IPS-15b (cell line): Measurements from ENCODE around the gene NREP.

Experiments used
- H3K27me3 ChIP-seq: one replicate; pipeline ENCODE4 v1.6.1; 2013; ENCODE audit warnings: low read length; ENCODE audit not compliant: control insufficient read depth, insufficient read depth
- H3K36me3 ChIP-seq: one replicate; pipeline ENCODE4 v1.6.1; 2013; ENCODE audit warnings: low read length; ENCODE audit not compliant: control insufficient read depth, insufficient read depth
- H3K4me1 ChIP-seq: one replicate; pipeline ENCODE4 v1.6.1; 2013; ENCODE audit warnings: mild to moderate bottlenecking, low read length; ENCODE audit not compliant: control insufficient read depth, insufficient read depth
- H3K4me3 ChIP-seq: one replicate; pipeline ENCODE4 v1.5.1; 2013; ENCODE audit warnings: low read depth, low read length
- H3K9ac ChIP-seq: one replicate; pipeline ENCODE4 v1.6.1; 2013; ENCODE audit warnings: low read depth, mild to moderate bottlenecking, low read length
- H3K9me3 ChIP-seq: one replicate; pipeline ENCODE4 v1.6.1; 2013; ENCODE audit warnings: mild to moderate bottlenecking, low read length; ENCODE audit not compliant: control insufficient read depth, insufficient read depth

Gene NREP

DNA sequence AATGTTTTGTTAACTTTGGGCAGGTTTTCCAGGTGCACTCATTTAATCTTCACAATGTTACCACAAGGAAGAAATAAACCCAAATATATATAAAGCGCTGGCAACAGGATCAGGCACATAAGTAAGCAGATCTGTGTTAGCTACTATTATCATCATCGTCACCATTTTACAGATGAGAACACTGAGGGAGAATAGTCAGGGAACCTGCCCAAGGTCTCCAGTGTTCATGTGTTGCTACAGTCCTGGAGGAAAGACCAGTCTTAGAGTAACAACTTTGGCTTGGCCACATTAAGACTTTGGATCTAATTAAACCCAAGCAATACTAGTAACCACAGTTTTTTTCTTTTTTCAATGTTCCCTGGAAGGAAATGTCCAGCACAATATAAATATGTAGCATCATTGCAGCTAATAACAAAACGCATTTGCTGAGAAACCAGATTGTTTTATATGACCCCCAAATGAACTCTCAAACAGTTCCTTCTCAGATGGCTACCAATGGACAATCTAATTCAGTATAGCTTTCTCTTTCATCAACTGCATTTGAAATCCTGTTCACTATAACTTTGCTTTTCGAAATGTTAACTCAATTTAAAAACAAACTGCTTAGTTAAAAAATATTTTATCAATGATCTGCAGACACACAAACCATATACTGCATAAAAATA, 11.8 kb downstream of the NREP start:
- Histone ChIP-seq H3K36me3 (no peaks in the 10 kb centered on the region), H3K9me3 (no peaks in the 10 kb centered on the region), H3K4me1 (peaks cover 9% of the 10 kb centered on the region), H3K4me3 (no peak overlapping the region), H3K27me3 (no peaks in the 10 kb centered on the region), H3K9ac (no peak overlapping the region)

DNA sequence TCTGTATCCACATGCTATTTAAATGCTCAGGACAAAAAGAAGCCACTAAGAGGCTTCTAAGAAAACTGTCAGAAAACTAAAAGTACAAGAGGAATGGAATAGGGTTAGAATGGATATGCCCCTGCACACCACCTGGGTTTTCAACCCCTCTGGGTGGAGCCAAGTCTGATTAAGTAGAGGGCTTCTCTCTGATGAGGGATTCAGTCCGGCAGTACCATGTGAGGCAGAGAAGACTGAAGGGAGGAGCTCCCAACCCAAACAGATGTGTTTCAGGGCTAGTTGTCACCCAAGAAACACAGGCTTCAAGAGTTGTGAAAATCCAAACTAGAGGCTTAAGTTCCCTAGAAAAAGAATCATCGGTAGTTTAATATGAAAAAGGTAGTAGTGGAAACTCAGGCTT, 12.5 kb downstream of the NREP start:
- Histone ChIP-seq H3K9ac (no peak overlapping the region), H3K36me3 (no peaks in the 10 kb centered on the region), H3K27me3 (no peaks in the 10 kb centered on the region), H3K9me3 (no peaks in the 10 kb centered on the region), H3K4me1 (peaks cover 9% of the 10 kb centered on the region), H3K4me3 (no peak overlapping the region)

DNA sequence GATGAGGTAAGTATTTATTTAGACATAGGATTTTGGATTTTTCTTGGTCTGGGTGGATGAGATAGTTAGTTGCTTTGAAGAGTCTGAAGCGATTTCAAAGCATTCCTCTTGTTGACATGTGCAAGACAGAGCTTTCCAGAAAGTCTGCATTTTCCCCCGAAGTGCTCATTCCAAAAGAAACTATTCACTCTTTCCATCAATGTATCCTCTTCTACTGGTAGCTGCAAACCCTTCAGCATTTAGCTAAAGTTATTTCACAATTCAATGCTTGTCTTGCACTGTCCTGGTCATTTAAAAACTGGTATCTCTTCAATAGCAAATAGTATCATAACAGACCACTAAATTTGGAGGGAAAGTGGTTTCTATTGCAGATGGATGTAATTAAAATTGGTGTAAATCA, 13.0 kb downstream of the NREP start:
- H3K4me1 ChIP-seq: peaks cover 9% of the 10 kb centered on the region
- H3K4me3 ChIP-seq: no peak overlapping the region
- H3K27me3 ChIP-seq: no peaks in the 10 kb centered on the region
- no peaks in the 10 kb centered on the region for H3K9me3 ChIP-seq
- no peaks in the 10 kb centered on the region for H3K36me3 ChIP-seq
- no peak overlapping the region for H3K9ac ChIP-seq

DNA sequence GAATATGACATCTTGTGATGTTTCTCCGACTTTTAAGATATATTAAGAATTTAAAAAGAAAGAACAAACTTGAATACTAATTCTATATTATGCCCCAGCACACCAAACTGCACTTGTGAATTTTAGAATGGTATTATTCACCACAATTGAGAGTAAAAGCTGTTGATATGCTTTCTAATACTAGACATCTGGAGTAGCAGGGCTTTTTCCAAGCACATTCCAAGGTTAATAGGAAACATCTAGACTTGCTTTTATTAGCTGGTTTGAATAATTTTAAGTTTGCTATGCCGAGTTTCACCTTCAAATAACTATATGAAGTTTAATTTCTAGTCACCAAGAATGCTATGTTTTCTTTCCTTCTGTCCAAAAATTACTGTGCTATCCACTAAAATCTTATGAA, 13.5 kb downstream of the NREP start:
- Histone ChIP-seq H3K4me1 (peaks cover 9% of the 10 kb centered on the region), H3K36me3 (no peaks in the 10 kb centered on the region), H3K27me3 (no peaks in the 10 kb centered on the region), H3K4me3 (no peak overlapping the region), H3K9me3 (no peaks in the 10 kb centered on the region), H3K9ac (no peak overlapping the region)

DNA sequence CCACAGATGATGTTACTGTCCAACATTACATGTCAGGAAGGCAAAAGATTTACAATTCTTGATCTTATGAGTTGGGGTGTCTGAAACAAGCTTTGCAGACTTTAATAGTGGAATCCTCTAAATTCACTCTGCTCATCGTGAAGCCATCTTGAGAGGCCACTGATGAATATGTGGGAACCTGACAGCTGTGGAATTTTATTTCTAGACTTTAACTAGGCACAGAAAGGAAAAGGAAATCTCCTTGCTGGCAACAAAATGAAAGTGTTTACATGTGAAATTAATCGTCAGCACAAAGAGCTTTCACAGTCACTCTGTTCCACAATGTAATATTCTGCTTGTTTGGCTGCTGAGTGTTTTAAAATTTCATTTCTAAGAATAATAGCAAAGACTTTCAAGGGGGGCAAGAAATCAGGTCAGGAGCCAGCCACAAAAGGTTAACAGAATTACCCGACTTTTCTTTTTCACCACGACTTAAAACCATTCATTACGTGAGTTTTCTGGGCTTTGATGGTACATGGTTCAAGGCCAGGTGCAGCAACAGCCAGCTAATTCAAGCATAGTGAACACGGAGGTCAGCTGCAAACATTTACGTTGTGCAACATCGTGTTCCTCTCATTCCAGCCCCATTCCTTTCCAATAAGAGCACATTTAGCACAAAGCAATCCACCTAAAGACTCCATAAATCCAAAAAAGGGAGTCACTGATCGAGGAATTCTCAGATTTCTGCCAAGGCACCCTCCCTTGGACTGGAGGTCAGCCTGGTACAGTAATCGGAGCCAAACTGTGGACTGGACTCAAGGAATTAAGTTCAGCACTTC, 14.6 kb downstream of the NREP start:
- Histone ChIP-seq H3K9ac (no peak overlapping the region), H3K36me3 (no peaks in the 10 kb centered on the region), H3K27me3 (no peaks in the 10 kb centered on the region), H3K4me1 (peaks cover 9% of the 10 kb centered on the region), H3K4me3 (no peak overlapping the region), H3K9me3 (no peaks in the 10 kb centered on the region)

DNA sequence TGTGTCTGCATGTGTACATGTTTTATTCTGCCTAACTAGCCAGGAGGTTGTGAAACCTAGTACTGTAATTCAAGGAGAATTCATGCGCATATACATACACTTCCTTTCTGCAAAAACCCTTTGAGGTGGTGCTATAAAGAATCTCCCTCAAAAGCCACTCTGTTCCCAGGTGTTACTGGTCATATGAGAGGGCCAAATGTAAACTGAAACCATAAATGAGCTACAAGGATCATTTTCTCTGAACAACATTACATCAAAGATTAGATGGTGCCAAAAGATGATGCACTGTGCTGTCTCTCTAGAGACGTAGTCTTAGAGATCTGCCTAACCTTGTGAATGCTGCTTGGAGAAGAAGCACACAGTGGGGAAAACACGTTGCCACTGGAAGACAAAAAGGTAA, 15.7 kb downstream of the NREP start:
- Histone ChIP-seq H3K27me3 (no peaks in the 10 kb centered on the region), H3K9me3 (no peaks in the 10 kb centered on the region), H3K4me3 (no peak overlapping the region), H3K4me1 (peaks cover 15% of the 10 kb centered on the region), H3K36me3 (no peaks in the 10 kb centered on the region), H3K9ac (no peak overlapping the region)

DNA sequence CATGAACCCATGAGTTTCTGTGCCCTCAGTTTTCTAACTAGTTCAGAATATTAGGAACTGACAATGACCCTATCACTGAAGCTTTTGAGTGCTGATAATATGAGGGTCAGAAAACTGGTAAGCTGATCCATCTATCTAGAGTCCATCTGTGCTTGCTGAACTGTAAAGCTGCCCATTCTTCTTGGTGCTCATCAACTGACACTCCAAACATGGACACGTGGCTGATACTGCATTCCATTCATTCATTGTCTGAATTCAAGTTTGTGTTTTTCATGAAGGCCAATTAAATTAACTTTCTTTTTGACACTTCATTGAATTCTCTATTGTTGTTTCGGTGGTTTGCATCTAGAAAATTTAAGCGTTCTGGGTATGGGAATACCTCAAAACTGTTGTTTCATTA, 17.6 kb downstream of the NREP start:
- no peak overlapping the region for H3K4me3 ChIP-seq
- H3K4me1 ChIP-seq: peaks cover 16% of the 10 kb centered on the region
- no peak overlapping the region for H3K9ac ChIP-seq
- no peaks in the 10 kb centered on the region for H3K9me3 ChIP-seq
- H3K27me3 ChIP-seq: no peaks in the 10 kb centered on the region
- peaks cover 3% of the 10 kb centered on the region for H3K36me3 ChIP-seq

DNA sequence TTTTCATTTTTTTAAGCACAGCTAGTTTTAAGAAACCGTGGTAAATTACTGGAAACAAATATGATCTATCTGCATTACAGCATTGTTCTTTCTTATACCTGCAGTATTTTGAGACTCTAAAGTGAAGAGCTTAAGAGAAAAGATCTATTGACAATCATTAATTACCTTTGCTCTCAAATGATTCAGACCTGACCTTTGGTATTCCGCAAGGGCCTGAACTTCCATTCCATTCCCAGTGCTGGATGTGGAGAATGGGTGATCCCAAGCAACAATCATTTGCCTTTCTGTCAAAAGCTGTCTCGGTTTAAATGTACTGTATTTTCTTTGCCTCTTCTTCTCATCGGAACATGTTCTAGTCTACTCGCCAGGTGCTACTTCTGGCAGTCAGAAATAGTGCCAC, 18.9 kb downstream of the NREP start:
- H3K36me3 ChIP-seq: peaks cover 6% of the 10 kb centered on the region
- H3K4me1 ChIP-seq: peaks cover 12% of the 10 kb centered on the region
- H3K9me3 ChIP-seq: no peaks in the 10 kb centered on the region
- no peaks in the 10 kb centered on the region for H3K27me3 ChIP-seq
- H3K4me3 ChIP-seq: no peak overlapping the region
- H3K9ac ChIP-seq: no peak overlapping the region

DNA sequence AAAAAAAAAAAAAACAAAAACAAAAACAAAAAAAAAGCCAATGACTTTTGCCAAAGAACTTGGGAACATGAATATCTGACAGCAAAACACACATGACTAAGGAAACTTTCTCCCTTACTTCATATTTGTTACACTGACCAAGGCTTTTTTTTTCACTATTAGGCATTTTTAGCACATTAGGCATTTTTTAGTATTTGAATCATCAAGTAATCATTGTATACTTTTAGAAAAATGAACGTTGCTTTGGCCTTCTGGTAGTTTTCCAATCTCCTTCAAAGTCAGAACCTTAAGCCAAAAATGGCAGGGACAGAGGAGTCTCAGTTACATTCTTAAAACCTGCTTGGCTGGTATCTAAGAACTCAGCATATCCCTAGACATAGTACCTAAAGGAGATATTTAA, 19.3 kb downstream of the NREP start:
- Histone ChIP-seq H3K4me1 (peaks cover 12% of the 10 kb centered on the region), H3K9me3 (no peaks in the 10 kb centered on the region), H3K4me3 (no peak overlapping the region), H3K27me3 (no peaks in the 10 kb centered on the region), H3K36me3 (peaks cover 6% of the 10 kb centered on the region), H3K9ac (no peak overlapping the region)

DNA sequence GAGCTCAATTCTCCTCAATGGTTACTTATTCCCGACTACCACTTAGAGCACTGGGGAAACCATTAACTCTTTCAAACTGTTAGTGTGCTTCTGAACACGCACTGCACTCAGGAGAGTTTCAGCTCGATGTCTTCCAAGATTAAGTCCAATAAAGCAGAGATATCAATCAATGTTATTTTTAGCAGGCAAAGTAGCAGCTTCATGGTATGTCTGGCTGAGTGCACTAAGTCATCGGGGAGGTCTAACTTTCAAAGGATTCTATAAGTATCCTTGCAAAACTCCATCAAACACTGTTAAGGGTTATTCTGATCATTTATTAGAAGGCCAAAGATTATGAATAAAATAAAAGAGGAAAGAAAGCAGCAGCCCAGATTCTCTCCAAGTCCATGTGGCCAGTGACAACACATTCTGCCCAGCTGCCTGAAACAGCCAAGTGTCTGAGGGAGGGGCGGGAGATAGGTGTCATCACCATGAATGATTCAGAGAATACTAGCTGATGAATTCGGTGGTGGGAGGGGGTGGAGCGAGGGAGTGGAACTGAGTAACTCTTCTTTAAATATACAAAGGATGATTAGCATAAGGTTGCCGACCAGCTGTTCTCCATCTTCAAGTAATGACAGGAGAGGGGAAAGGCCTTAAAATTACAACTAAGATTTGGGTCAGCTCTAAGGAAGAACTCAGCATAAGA, 21.3 kb downstream of the NREP start:
- H3K36me3 ChIP-seq: peaks cover 6% of the 10 kb centered on the region
- H3K27me3 ChIP-seq: no peaks in the 10 kb centered on the region
- peaks cover 7% of the 10 kb centered on the region for H3K4me1 ChIP-seq
- no peak overlapping the region for H3K9ac ChIP-seq
- no peaks in the 10 kb centered on the region for H3K9me3 ChIP-seq
- H3K4me3 ChIP-seq: no peak overlapping the region

DNA sequence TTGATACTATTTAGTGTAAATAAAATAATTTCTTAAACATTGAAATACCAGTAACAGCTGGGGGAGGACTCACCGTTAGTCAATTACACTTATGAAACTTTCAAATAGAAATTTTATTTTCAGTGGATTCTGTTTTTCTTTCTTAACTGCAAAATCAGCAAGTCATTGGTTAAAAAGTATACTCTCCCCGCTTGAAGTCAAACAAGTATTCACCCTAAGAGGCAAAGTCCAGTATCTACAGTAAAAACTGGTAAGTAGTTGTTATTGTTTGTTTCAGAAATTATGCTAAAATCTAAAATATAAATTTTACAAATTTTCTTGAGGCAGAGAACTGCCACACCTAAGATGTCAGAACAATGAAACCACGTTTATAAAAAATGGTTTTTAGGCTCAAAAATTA, 22.4 kb downstream of the NREP start:
- Histone ChIP-seq H3K4me1 (peaks cover 7% of the 10 kb centered on the region), H3K4me3 (no peak overlapping the region), H3K27me3 (no peaks in the 10 kb centered on the region), H3K36me3 (peaks cover 6% of the 10 kb centered on the region), H3K9ac (no peak overlapping the region), H3K9me3 (no peaks in the 10 kb centered on the region)

DNA sequence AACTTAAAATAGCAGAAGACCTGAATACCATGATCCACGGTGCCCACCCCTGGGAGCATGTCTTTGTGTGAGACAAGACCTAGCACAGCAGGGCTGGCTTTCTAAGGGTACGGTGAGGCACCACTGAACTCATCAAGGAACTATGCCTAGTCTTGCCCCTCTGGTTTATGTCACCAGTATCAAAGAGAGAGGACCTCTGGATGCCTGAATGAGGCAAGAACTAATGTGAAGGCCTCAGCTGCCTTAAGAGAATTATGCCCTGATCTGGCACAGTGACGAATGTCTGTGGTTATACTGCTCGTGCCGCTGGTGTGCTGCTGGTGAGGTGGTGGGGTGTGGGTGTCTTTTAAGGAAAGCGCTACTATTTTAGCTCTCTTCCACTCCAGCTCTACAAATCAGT, 23.0 kb downstream of the NREP start:
- H3K4me1 ChIP-seq: peaks cover 7% of the 10 kb centered on the region
- no peaks in the 10 kb centered on the region for H3K27me3 ChIP-seq
- H3K4me3 ChIP-seq: no peak overlapping the region
- H3K36me3 ChIP-seq: peaks cover 6% of the 10 kb centered on the region
- H3K9ac ChIP-seq: no peak overlapping the region
- H3K9me3 ChIP-seq: no peaks in the 10 kb centered on the region
